Measurements from ENCODE around the gene KITLG. TPM values are rescaled to one million over a fixed set of nuclear protein-coding genes. Genes with fewer than 3 reads are reported as not detected.

KITLG gene
- total and polyA plus RNA-seq, 12 donors: 1.9 to 22.7 (median 9.5) TPM

DNA sequence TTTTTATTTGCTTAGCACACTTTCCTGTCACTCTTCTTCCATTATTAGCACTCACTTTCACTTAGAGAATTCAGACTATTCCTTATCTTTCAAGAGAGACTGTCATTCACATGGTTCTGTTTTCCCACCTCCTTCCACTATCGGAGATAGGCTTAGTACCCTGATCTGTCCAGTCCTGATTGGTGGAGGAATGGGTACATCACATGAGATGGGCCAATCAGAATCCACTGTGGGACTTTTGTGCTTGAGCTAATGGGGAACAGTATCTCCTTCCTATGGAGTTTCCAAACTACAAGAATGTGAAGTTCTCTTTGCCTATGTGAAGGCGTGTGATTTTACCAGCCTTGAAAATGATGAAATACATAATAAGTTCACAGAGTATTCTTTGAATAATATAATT is 4.8 kb upstream of the KITLG start:
- WGBS, 4 donors: 89 to 99% (median 93%) methylated on average over 2 of the region's 2 CpGs
- Histone ChIP-seq H3K27ac (no peak overlapping the region), H3K9me3 (replicated peaks in 1 of 3) (no peaks in the 10 kb centered on the region), H3K27me3 (no peaks in the 10 kb centered on the region), H3K36me3 (replicated peaks in 1 of 2) (no peaks in the 10 kb centered on the region), H3K4me1 (replicated peaks in 1 of 2) (no peaks in the 10 kb centered on the region), H3K4me3 (no peak overlapping the region)
- DNase-seq: no peak
- TF ChIP-seq POLR2A (IDR thresholded peaks at IDR 0.05) (no peak), CTCF (IDR thresholded peaks at IDR 0.05) (no peak)
- intact Hi-C loops (cut with DNase I): no loop called here

- TF ChIP-seq CTCF (IDR thresholded peaks at IDR 0.05) (no peak), POLR2A (IDR thresholded peaks at IDR 0.05) (no peak)
- peak in 6 of 7 donors; percentile 20 to 56 (median 34) for DNase-seq
- Histone ChIP-seq H3K9me3 (replicated peaks in 1 of 3) (no peaks in the 10 kb centered on the region), H3K36me3 (replicated peaks in 1 of 2) (no peaks in the 10 kb centered on the region), H3K27me3 (no peaks in the 10 kb centered on the region), H3K4me3 (peak overlapping the region; percentile 13 to 87 (median 52)), H3K4me1 (replicated peaks in 1 of 2) (peaks cover 0 to 7% of the 10 kb centered on the region in 2 donors), H3K27ac (peak overlapping the region in 4 of 5 donors; percentile 9 to 82 (median 44))
- intact Hi-C loops (cut with DNase I): no loop called here
- 0% methylated on average over 11 to 30 of the region's 30 CpGs for WGBS, 4 donors
These were observed 645 bp downstream of the KITLG start for GRCh38 chr12:88579601-88580050.

GRCh38 chr12:88579161-88579517 is 1.1 kb downstream of the KITLG start:
- intact Hi-C loops (cut with DNase I): no loop called here
- Histone ChIP-seq H3K4me3 (peak overlapping the region in 3 of 4 donors; percentile 13 to 87 (median 46)), H3K36me3 (replicated peaks in 1 of 2) (no peaks in the 10 kb centered on the region), H3K27ac (peak overlapping the region in 3 of 5 donors; percentile 33 to 82 (median 54)), H3K27me3 (no peaks in the 10 kb centered on the region), H3K9me3 (replicated peaks in 1 of 3) (no peaks in the 10 kb centered on the region), H3K4me1 (replicated peaks in 1 of 2) (peaks cover 0 to 8% of the 10 kb centered on the region in 2 donors)
- peak; percentile 25 to 53 (median 32) for TF ChIP-seq CTCF (IDR thresholded peaks at IDR 0.05)
- no peak for TF ChIP-seq POLR2A (IDR thresholded peaks at IDR 0.05)
- WGBS, 4 donors: 3 to 6% (median 4%) methylated on average over 8 of the region's 8 CpGs
- DNase-seq: peak in 5 of 7 donors; percentile 3 to 53 (median 21)

DNA sequence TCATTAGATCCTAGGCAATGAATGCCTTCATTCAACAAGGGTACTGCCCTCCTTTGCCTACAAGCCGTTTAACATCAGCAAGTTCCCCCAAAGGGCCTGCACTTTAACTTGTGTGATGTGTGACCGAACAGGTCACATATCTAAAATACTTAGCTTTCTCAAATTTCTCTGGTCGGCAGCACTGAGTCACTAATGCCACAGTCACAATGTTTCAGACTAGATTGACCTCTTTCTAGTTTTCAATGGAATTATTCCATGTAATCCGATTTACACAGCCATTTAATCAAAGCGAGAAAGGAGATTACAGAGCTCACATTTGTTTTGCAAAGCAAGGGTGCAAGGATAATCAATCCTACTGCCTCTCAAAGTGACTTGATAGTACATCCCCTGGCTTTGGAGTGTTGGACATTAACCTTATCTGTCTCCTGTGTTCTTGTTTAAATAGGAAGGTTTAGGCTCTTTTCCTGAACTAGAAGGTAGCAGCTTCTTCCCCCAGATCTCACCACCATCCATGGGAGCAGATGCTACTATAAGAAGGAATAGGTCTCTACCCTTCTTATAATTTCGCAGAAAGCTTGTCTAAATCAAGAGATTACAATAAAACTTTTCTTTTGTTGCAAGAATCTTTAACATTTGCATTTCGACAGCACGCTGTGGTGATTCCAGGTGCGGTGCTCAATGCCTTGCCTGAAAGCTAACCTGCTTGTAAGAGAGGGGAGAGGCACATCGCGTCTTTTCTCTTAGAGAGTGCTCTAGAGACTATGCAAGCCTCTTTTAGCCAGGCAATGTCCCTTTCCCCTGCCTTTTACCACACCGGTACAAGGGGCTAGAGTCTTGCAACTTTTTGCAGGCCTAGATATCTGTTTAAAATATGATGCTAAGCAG is 1.8 kb downstream of the KITLG start:
- peak overlapping the region in 2 of 5 donors; percentile 33 to 82 for H3K27ac ChIP-seq
- no peaks in the 10 kb centered on the region for H3K9me3 ChIP-seq (replicated peaks in 1 of 3)
- 58 to 65% (median 62%) methylated on average over 12 of the region's 12 CpGs for WGBS, 4 donors
- TF ChIP-seq CTCF (IDR thresholded peaks at IDR 0.05) (no peak), POLR2A (IDR thresholded peaks at IDR 0.05) (no peak)
- H3K36me3 ChIP-seq (replicated peaks in 1 of 2): no peaks in the 10 kb centered on the region
- DNase-seq: peak in 2 of 7 donors; percentile 9 to 15
- H3K4me1 ChIP-seq (replicated peaks in 1 of 2): peaks cover 0 to 8% of the 10 kb centered on the region in 2 donors
- no peaks in the 10 kb centered on the region for H3K27me3 ChIP-seq
- H3K4me3 ChIP-seq: peak overlapping the region in 1 of 4 donors; percentile 87
- intact Hi-C loops (cut with DNase I): no loop called here

Measured in adrenal gland (tissue), 12 donors.